OCI-LY1 (cell line): ENCODE results near the gene EPO.

ENCODE experiments used
- H2AFZ ChIP-seq: fragments of 200-600 bp; sonication (generic), shearing (Covaris generic); 2 replicates; pipeline ENCODE4 v1.6.0; 2014; ENCODE audit warnings: antibody characterized with exemption, mild to moderate bottlenecking, low read length
- H3F3A ChIP-seq: fragments of 200-600 bp; sonication (generic), shearing (Covaris generic); 2 replicates; pipeline ENCODE4 v1.6.0; 2014; ENCODE audit warnings: mild to moderate bottlenecking, antibody characterized with exemption, low read length, moderate library complexity; ENCODE audit not compliant: insufficient read depth
- H3K27ac ChIP-seq: fragments of 200-600 bp; sonication (generic); 2 replicates; pipeline ENCODE4 v1.5.1; 2014; ENCODE audit warnings: low read length, mixed run types, mild to moderate bottlenecking, low read depth; ENCODE audit not compliant: poor library complexity, severe bottlenecking
- H3K27me3 ChIP-seq: fragments of 200-600 bp; sonication (generic); 2 replicates; pipeline ENCODE4 v1.6.0; 2014; ENCODE audit warnings: antibody characterized with exemption, mild to moderate bottlenecking, low read length, moderate library complexity; ENCODE audit not compliant: insufficient read depth
- H3K36me3 ChIP-seq: fragments of 200-600 bp; sonication (generic); 2 replicates; pipeline ENCODE4 v1.6.1; 2014; ENCODE audit warnings: mild to moderate bottlenecking, antibody characterized with exemption, low read length, moderate library complexity, mixed read lengths; ENCODE audit not compliant: insufficient read depth
- H3K4me1 ChIP-seq: fragments of 200-600 bp; sonication (generic); 2 replicates; pipeline ENCODE4 v1.5.1; 2014; ENCODE audit warnings: mild to moderate bottlenecking, low read length, moderate library complexity; ENCODE audit not compliant: insufficient read depth, severe bottlenecking
- H3K4me2 ChIP-seq: fragments of 200-600 bp; sonication (generic), shearing (Covaris generic); 2 replicates; pipeline ENCODE4 v1.6.1; 2014; ENCODE audit warnings: low read length
- H3K4me3 ChIP-seq: fragments of 200-600 bp; sonication (generic); 2 replicates; pipeline ENCODE4 v1.5.1; 2014; ENCODE audit warnings: low read length, low read depth, mild to moderate bottlenecking, mixed read lengths; ENCODE audit not compliant: poor library complexity, severe bottlenecking
- H3K79me2 ChIP-seq: fragments of 200-600 bp; shearing (Covaris generic); 2 replicates; pipeline ENCODE4 v1.6.1; 2016; ENCODE audit warnings: mixed run types, low read length, mixed read lengths; ENCODE audit not compliant: insufficient read depth
- H3K9ac ChIP-seq: fragments of 200-600 bp; sonication (generic), shearing (Covaris generic); 2 replicates; pipeline ENCODE4 v1.6.1; 2014; ENCODE audit warnings: mild to moderate bottlenecking, low read length, mixed read lengths
- H3K9me2 ChIP-seq: fragments of 200-600 bp; sonication (generic), shearing (Covaris generic); 2 replicates; pipeline ENCODE4 v1.6.1; 2014; ENCODE audit warnings: low read depth, mild to moderate bottlenecking, low read length, mixed read lengths
- H3K9me3 ChIP-seq: fragments of 200-600 bp; shearing (Covaris generic); 2 replicates; pipeline ENCODE4 v1.6.1; 2014; ENCODE audit warnings: low read length, mixed read lengths
- H4K20me1 ChIP-seq: fragments of 200-600 bp; sonication (generic), shearing (Covaris generic); 2 replicates; pipeline ENCODE4 v1.6.0; 2016; ENCODE audit warnings: mild to moderate bottlenecking, low read length; ENCODE audit not compliant: insufficient read depth
- EZH2 ChIP-seq: fragments of 200-600 bp; sonication (generic), shearing (Covaris generic); IDR thresholded peaks from 2 replicates; pipeline ENCODE4 v1.8.0; 2017; ENCODE audit warnings: borderline replicate concordance, mixed run types, mild to moderate bottlenecking, antibody characterized with exemption, low read length, moderate library complexity, mixed read lengths
- TF ChIP-seq, protein P1 (sequence below): fragments of 200-600 bp; sonication (generic), shearing (Covaris generic); IDR thresholded peaks from 2 replicates; pipeline ENCODE4 v1.5.1; 2017; ENCODE audit warnings: mild to moderate bottlenecking, antibody characterized with exemption, low read length, moderate library complexity, mixed read lengths

EPO gene

DNA sequence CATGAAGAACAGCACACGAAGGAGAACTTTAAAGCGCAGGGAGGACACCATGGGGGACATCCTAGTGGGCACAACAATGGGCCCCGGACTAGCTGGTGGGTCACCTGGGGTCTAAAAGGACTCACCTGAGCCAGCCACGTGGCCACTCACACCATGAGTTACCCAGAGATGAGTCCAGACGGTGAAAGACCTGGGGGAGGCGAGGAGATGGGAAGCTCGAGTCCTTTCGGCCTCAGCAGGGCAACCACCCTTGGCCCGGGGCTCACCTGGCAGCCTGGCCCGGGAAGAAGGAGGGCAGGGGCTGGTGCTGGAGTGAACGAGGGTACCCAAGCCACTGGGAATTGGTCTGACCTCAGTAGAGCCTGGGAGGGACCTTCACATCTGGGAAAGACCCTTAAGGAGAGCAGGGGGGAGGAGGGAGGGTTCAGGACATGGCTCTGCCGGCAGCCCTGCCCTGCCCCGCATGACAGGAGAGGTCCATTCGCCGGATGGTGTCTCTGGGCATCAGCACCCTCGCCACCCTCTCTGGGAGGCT lies 31.9 kb upstream of the EPO start:
- no peak overlapping the region for H3K4me2 ChIP-seq
- peaks cover 37% of the 10 kb centered on the region for H3K79me2 ChIP-seq

DNA sequence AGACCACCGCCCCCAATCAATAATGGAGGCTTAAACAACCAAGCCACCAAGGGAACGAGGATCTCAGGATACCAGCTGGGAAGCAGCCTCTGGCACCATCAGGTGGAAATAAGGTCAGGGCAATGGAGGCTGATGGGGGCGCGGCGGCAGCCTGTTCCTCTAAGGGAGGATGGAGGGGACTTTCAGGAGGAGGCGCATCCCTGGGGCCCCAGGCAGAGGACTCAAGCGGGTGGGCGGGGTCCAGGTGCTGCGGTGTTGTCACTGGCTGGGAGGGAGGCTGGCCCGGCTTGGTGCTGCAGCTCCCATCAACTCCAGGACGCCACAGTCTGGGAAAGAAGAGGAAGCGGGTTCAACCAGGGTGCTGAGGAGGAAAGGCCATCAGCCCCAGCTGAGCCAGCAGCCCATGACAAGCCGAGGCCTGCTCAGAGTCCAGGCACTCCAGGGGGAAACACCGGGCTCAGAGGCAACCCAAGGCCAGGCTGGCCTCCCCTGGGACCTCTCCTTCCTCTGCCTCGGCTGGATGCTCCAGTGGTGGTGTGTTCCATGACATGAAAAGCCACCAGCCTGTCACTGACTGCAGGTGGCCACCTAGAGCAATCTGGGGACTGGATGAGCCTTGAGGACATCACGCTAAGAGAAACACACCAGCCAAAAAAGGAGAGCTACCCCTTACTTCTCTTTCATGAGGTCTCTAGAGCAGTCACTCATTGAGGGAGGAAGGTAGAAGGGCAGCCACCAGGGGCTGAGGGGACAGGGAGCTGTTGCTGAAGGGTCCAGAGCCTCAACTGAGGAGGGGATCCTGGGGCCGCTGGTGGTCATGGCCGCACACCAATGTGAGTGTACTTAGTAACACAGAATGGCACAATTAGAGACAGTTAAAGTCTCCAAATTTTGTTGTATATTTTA lies 30.8 kb upstream of the EPO start:
- Histone ChIP-seq H3K9me3 (no peaks in the 10 kb centered on the region), H3F3A (no peaks in the 10 kb centered on the region), H3K27me3 (no peaks in the 10 kb centered on the region), H3K9me2 (no peaks in the 10 kb centered on the region), H3K36me3 (peaks cover 69% of the 10 kb centered on the region), H4K20me1 (no peaks in the 10 kb centered on the region), H2AFZ (no peak overlapping the region), H3K4me2 (no peak overlapping the region), H3K9ac (no peak overlapping the region), H3K79me2 (peaks cover 37% of the 10 kb centered on the region), H3K4me1 (peaks cover 28% of the 10 kb centered on the region), H3K27ac (no peak overlapping the region), H3K4me3 (no peak overlapping the region)
- no peak for TF ChIP-seq EZH2

More for the DNA sequence above, 31.9 kb upstream of the EPO start:
- no peak overlapping the region for H3K9ac ChIP-seq
- peaks cover 26% of the 10 kb centered on the region for H3K4me1 ChIP-seq
- H3K4me3 ChIP-seq: no peak overlapping the region
- no peak overlapping the region for H3K27ac ChIP-seq
- no peaks in the 10 kb centered on the region for H3F3A ChIP-seq
- no peaks in the 10 kb centered on the region for H3K9me3 ChIP-seq
- no peak overlapping the region for H2AFZ ChIP-seq
- H4K20me1 ChIP-seq: no peaks in the 10 kb centered on the region
- H3K36me3 ChIP-seq: peaks cover 80% of the 10 kb centered on the region
- no peaks in the 10 kb centered on the region for H3K9me2 ChIP-seq
- H3K27me3 ChIP-seq: no peaks in the 10 kb centered on the region
- TF ChIP-seq, protein P1, sequence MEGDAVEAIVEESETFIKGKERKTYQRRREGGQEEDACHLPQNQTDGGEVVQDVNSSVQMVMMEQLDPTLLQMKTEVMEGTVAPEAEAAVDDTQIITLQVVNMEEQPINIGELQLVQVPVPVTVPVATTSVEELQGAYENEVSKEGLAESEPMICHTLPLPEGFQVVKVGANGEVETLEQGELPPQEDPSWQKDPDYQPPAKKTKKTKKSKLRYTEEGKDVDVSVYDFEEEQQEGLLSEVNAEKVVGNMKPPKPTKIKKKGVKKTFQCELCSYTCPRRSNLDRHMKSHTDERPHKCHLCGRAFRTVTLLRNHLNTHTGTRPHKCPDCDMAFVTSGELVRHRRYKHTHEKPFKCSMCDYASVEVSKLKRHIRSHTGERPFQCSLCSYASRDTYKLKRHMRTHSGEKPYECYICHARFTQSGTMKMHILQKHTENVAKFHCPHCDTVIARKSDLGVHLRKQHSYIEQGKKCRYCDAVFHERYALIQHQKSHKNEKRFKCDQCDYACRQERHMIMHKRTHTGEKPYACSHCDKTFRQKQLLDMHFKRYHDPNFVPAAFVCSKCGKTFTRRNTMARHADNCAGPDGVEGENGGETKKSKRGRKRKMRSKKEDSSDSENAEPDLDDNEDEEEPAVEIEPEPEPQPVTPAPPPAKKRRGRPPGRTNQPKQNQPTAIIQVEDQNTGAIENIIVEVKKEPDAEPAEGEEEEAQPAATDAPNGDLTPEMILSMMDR: no peak
- no peak for TF ChIP-seq EZH2

DNA sequence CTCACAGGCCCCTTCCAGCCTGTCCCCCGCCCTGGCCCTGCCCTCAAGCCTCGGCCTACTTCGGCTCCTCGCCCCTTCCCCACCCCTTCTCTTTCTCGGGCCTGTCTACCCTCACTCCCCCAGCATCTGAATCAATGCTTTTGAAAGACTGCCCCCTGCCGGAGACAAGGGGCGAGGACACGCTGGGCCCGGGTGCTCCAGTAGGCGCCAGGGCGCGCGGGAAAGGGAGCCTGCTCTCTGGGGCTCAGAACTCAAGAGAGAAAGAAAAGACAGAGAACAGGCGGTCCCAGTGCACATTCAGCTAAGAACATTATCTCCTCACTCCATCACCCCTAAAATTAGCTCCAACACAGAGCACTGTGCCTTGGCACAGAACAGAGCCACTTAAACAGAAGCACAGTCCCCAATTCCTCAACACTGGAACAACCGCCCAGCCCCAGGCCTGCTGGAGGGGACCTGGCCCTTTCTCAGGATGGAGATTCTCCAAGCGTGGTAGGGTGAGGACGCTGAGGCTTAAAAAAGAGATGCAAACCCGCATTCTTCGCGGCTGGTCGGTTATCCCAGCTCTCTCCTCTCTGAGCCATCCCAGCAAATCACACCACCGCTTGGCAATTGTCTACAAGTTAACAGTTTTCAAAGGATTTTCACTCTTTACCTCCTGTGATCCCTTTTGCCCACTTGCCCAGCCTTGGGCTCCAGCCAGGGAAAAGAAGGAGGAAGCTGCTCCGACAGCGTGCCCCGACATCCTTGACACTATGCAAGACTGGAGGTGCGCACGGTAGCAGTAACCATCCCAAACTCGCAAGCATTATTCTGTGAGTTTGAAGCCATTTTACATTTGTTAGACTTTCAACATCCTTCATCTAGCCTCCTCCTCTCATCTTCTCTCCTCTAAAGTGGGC lies 28.3 kb upstream of the EPO start:
- Histone ChIP-seq H3K4me1 (peaks cover 34% of the 10 kb centered on the region), H4K20me1 (no peaks in the 10 kb centered on the region), H3K4me2 (peak overlapping the region; percentile 99), H3K9me2 (no peaks in the 10 kb centered on the region), H3K27ac (peak overlapping the region; percentile 11), H3K9ac (peak overlapping the region; percentile 91), H2AFZ (no peak overlapping the region), H3K4me3 (peak overlapping the region; percentile 98), H3K36me3 (peaks cover 44% of the 10 kb centered on the region), H3K27me3 (no peaks in the 10 kb centered on the region), H3K9me3 (no peaks in the 10 kb centered on the region), H3K79me2 (peaks cover 37% of the 10 kb centered on the region), H3F3A (peaks cover 9% of the 10 kb centered on the region; the same call in 1 of the 2 replicates)
- no peak for TF ChIP-seq EZH2
- TF ChIP-seq, protein P1: peak; percentile 99
